PC-3 (cell line): ENCODE results near the gene NRARP.

Source experiments
- EZH2 ChIP-seq: fragments of 300-600 bp; sonication (generic); IDR thresholded peaks from one replicate; pipeline ENCODE4 v1.6.1; 2017; ENCODE audit warnings: antibody characterized with exemption, mild to moderate bottlenecking, low read length; ENCODE audit not compliant: unreplicated experiment
- EZH2phosphoT487 ChIP-seq: fragments of 300-600 bp; sonication (generic); IDR thresholded peaks from 2 replicates; pipeline ENCODE4 v1.6.1; 2018; ENCODE audit warnings: mild to moderate bottlenecking, antibody characterized with exemption, low read length, borderline replicate concordance
- TF ChIP-seq, protein P1 (sequence below): fragments of 300-600 bp; sonication (generic); conservative IDR thresholded peaks from 2 replicates; pipeline ENCODE4 v1.5.1; 2017; ENCODE audit warnings: antibody characterized with exemption, low read depth, mild to moderate bottlenecking, low read length

DNA sequence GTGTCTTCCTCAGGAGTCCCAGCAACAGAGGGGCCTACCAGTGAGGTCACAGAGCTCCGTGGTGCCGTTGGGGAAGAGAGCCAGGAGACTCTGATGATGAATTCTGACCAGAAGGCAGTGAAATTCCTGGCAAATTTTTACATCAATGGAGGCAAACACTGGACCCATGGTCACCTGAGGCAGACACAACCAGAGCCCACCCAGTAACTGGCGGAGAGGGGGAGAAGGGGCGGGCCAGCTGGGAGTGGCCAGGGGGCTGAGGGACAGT is 50.9 kb downstream of the NRARP start, which contains the start of gene STPG3:
- TF ChIP-seq, protein P1, sequence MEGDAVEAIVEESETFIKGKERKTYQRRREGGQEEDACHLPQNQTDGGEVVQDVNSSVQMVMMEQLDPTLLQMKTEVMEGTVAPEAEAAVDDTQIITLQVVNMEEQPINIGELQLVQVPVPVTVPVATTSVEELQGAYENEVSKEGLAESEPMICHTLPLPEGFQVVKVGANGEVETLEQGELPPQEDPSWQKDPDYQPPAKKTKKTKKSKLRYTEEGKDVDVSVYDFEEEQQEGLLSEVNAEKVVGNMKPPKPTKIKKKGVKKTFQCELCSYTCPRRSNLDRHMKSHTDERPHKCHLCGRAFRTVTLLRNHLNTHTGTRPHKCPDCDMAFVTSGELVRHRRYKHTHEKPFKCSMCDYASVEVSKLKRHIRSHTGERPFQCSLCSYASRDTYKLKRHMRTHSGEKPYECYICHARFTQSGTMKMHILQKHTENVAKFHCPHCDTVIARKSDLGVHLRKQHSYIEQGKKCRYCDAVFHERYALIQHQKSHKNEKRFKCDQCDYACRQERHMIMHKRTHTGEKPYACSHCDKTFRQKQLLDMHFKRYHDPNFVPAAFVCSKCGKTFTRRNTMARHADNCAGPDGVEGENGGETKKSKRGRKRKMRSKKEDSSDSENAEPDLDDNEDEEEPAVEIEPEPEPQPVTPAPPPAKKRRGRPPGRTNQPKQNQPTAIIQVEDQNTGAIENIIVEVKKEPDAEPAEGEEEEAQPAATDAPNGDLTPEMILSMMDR, result no peak
- no peak for TF ChIP-seq EZH2phosphoT487
- TF ChIP-seq EZH2, result no peak
